HG03025 (cell line): ENCODE data around the gene KCNE4.

Source experiments
- ATAC-seq: cut with Tn5 transposase; IDR thresholded peaks from one replicate; pipeline ENCODE4 v1.9.1; 2021; ENCODE audit warnings: mild to moderate bottlenecking, moderate library complexity; ENCODE audit not compliant: unreplicated experiment, low FRiP score

The KCNE4 gene

GRCh38 chr2:223082706-223083105, 30.7 kb downstream of the KCNE4 start:
- ATAC-seq: no peak

GRCh38 chr2:223083402-223084070, 31.5 kb downstream of the KCNE4 start:
- no peak for ATAC-seq

DNA sequence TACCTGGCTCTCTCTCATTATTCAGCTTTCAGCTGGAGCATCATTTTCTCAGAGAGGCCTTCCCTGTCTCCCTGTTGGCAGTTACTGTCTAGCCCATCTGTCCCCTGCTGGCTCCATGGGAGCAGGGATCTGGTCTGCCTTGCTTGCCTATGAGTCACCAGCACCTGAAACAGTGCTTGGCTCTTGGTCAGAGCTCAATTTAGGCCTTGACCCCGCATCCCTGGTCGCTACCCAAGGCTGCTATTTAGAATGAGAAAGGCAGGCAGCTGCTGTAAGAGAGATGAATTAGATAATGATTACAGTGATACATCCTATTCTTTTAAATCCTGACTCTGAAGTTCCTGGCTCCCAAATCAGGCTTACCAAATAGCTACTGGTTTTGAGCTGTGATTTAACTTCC, 32.9 kb downstream of the KCNE4 start:
- ATAC-seq: no peak

GRCh38 chr2:223086370-223086981, 34.5 kb downstream of the KCNE4 start:
- no peak for ATAC-seq

GRCh38 chr2:223087466-223087865, 35.5 kb downstream of the KCNE4 start:
- no peak for ATAC-seq

DNA sequence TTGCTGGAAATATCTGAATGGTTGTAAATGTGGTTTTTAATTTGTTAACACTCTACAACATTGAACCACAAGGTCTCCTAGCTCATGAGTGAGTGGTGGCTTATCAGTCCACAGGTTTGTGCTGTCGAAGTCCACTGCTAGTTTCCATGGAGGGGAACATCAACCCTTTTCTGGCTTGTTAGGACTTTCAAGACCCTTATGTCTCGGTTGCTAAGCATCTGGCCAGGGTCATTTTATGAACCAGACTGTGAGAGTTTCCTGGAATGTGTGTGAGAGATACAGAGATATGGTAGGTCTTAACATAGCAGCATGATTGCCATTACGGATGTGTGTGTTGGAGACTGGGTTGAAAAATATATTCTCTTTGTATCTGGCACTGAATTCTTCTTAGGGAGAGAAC, 36.9 kb downstream of the KCNE4 start:
- ATAC-seq: no peak

DNA sequence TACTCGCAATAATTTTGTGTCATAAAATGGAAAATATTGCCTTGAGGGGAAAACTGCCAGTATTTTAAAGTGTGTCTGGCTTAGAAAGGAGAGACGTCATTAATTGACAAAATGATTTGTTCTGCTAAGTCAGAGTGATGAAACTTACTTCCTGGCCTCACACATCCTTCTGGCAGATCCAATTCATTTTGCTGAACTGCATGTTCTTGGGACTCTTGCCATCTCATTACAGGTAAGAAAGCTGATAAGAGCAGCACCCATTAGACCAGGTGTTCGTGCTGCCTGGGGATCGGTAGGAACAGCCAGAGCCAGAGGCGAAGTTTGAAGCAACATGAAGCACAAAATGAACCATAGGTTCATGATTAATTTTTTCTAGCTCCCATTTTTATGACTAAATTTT, 38.0 kb downstream of the KCNE4 start:
- no peak for ATAC-seq

- no peak for ATAC-seq
These were observed 38.7 kb downstream of the KCNE4 start for GRCh38 chr2:223090540-223091235.

- ATAC-seq: no peak
These were observed 40.7 kb downstream of the KCNE4 start for GRCh38 chr2:223092667-223093066.

DNA sequence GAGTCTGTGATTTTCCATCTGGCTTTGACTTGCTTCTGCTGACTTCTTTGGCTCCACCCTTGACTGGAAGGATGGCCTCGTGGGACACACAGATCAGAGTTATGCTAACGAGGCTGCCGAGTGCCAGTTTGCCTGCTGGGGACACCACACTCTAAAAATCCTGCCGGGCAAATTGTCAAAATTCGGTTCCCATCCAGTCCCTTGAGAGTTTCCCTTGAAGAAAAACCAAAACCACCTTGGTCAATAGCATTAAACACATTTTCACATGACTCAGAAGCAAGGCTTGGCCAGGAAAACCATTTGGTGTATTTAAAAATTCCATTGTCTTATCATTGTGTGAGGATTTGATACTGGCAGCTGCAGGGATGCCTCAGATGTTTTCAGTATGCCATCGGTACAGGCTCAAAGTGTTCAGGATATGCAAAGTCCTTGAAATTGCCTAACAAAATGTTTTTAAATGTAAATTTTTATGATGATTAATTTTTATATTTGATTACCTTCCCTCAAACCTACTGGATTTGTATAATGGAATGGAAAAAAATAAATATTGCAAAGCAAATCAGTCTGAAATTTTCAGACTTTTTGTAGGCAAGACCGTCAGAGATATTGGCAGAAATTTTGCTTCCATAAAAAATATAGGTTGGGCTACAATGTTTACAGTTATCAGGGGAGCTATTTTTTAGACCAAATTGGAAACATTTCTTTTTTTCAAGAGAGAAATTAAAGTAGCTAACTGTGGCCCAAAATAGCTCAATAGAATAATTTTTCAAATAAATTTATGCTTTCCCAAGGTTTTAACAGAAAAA, 41.6 kb downstream of the KCNE4 start:
- no peak for ATAC-seq

GRCh38 chr2:223095207-223095606, 43.2 kb downstream of the KCNE4 start:
- no peak for ATAC-seq

DNA sequence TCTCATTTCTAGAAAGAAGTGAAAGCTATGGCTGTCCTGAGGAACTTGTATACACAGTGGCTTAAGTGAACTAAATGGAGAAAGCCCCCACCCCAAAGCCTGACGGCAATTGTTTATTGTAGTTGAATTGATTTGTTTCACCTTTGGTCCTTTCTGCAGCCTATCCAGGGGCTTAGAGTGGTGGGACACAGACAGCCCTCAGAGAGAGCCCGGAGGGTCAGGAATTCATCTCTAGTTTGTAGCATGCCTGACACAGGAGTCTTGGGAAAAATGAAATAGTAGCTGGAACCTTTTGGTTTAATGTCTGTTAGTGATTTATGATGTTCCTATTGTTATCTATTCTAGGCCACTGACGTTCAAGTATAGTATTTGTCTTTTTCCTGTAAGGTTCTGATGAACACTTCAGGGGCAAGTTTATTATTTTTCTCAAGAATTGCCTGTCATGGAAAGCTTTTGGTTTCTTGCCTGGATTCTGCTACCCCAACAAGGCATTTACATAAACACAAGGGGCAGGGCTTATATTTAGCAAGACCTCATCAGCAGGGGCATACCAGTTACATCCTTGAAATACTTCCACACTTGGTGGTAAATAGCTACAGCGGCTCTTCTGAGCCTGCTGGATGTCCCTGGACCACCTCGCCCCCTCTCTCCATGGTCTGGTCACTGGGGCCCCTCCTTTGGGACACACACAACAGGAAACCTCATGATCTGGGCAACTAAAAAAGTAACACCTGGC, 44.4 kb downstream of the KCNE4 start:
- no peak for ATAC-seq

DNA sequence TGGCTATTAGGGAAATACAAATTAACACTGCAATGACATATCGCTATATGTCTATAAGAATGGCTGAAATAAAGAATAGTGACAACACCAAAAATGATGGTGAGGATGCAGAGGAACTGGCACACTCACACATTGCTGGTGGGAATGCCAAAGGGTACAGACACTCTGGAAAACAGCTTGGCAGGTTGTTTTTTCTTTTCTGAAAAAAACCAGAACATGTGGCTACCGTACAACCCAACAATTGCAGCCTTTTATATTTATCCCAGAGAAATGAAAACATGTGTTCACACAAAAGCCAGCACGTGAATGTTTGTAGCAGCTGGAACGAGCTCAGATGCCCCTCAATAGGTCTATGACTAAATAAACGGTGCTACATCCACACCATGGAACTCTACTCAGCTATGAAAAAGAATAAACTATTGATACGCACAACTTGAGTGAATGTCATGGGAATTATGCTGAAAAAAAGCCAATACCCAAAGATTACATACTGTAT, 45.9 kb downstream of the KCNE4 start:
- ATAC-seq: no peak

GRCh38 chr2:223099561-223099960, 47.6 kb downstream of the KCNE4 start:
- ATAC-seq: no peak

- no peak for ATAC-seq
These were observed 48.1 kb downstream of the KCNE4 start for GRCh38 chr2:223100061-223100511.

DNA sequence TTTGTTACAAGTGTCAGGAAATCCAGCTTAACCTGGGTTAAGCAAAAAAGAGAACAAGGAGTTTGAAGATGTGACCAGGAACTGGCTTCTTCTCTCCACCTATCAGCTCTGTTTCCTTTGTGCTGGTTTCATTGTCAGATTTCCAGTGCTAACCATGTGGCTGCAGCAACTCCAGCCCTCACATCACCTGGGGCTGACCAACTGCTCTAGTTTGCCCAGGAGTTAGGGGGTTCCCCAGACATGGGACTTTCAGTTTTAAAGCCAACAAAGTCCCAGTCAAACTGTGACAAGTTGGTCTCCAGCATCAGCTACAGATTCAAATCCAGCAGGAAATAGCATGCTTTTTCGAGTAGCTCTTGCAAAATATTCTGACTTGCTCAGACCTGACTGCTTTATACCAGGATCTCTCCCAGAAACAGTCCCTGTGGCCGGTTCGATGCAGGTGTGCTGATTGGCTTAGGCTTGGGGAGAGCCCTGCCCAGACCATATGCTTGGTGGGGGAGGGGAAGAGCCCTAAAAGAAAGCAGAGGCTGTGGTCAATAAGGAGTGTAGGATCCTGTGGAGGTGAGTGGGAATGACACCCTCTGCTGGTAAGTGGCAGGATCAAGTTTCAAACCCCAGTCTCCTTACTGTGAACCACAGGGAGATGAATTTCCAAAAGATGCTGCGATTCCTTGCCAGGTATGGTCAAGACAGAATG, 49.5 kb downstream of the KCNE4 start:
- ATAC-seq: peak; percentile 51

- no peak for ATAC-seq
These were observed 50.0 kb downstream of the KCNE4 start for GRCh38 chr2:223102040-223102400.

GRCh38 chr2:223102450-223102849, 50.5 kb downstream of the KCNE4 start:
- ATAC-seq: no peak

- no peak for ATAC-seq
These were observed 52.5 kb downstream of the KCNE4 start for GRCh38 chr2:223104336-223105132.
